GM23338 (cell line): Measurements from ENCODE around the gene NUDT15. TPM values are rescaled to one million over a fixed set of nuclear protein-coding genes. Genes with fewer than 3 reads are reported as not detected.

ENCODE experiments used
- ATAC-seq: fragments of 200-7000 bp; cut with Tn5 transposase; 3 replicates; pipeline ENCODE4 v1.9.1; 2020
- DNase-seq: peaks from one replicate; pipeline ENCODE4 v3.0.0-alpha.2; 2015; ENCODE audit warnings: low spot score
- H2AFZ ChIP-seq: fragments of 200-600 bp; sonication (generic); 2 replicates; pipeline ENCODE4 v1.8.0; 2016; ENCODE audit warnings: antibody characterized with exemption, mild to moderate bottlenecking, moderate library complexity
- H3F3A ChIP-seq: fragments of 200-600 bp; sonication (generic); replicated peaks from 2 replicates; pipeline ENCODE4 v1.8.0; 2017; ENCODE audit warnings: antibody characterized with exemption, mixed run types, low read depth
- H3K27ac ChIP-seq: fragments of 200-600 bp; sonication (generic); 2 replicates; pipeline ENCODE4 v1.6.1; 2016; ENCODE audit warnings: low read depth
- H3K27me3 ChIP-seq: fragments of 200-600 bp; sonication (generic); 2 replicates; pipeline ENCODE4 v1.8.0; 2016; ENCODE audit warnings: mild to moderate bottlenecking, mixed run types, moderate library complexity; ENCODE audit not compliant: insufficient read depth
- H3K36me3 ChIP-seq: fragments of 200-600 bp; sonication (generic); 2 replicates; pipeline ENCODE4 v1.8.0; 2016; ENCODE audit warnings: mild to moderate bottlenecking; ENCODE audit not compliant: insufficient read depth
- H3K4me1 ChIP-seq: fragments of 200-600 bp; sonication (generic); 2 replicates; pipeline ENCODE4 v1.8.0; 2016; ENCODE audit warnings: mild to moderate bottlenecking, moderate library complexity; ENCODE audit not compliant: insufficient read depth
- H3K4me2 ChIP-seq: fragments of 200-600 bp; sonication (generic); 2 replicates; pipeline ENCODE4 v1.7.1; 2017; ENCODE audit warnings: mixed run types
- H3K4me3 ChIP-seq: fragments of 200-600 bp; sonication (generic); 2 replicates; pipeline ENCODE4 v1.6.1; 2016; ENCODE audit warnings: mixed run types
- H3K79me2 ChIP-seq: fragments of 200-600 bp; sonication (generic); replicated peaks from 2 replicates; pipeline ENCODE4 v1.8.0; 2017; ENCODE audit warnings: mild to moderate bottlenecking; ENCODE audit not compliant: insufficient read depth
- H3K9me2 ChIP-seq: fragments of 200-600 bp; sonication (generic); 2 replicates; pipeline ENCODE4 v1.8.0; 2017; ENCODE audit not compliant: insufficient read depth
- H4K20me1 ChIP-seq: fragments of 200-600 bp; sonication (generic); replicated peaks from 2 replicates; pipeline ENCODE4 v1.8.0; 2017; ENCODE audit warnings: mild to moderate bottlenecking; ENCODE audit not compliant: insufficient read depth
- H3K27ac Mint-ChIP-seq: 2 replicates; pipeline ENCODE4 v1.8.0; 2020; ENCODE audit warnings: inconsistent platforms, mild to moderate bottlenecking, moderate library complexity, mixed read lengths
- H3K27me3 Mint-ChIP-seq: 3 replicates; pipeline ENCODE4 v1.8.0; 2022; ENCODE audit warnings: low read depth, mild to moderate bottlenecking, moderate library complexity, mixed read lengths, inconsistent platforms; ENCODE audit not compliant: insufficient read depth, poor library complexity
- H3K36me3 Mint-ChIP-seq: 3 replicates; pipeline ENCODE4 v1.8.0; 2021; ENCODE audit warnings: low read depth, mild to moderate bottlenecking, inconsistent platforms, moderate library complexity, mixed read lengths
- H3K4me1 Mint-ChIP-seq: 3 replicates; pipeline ENCODE4 v1.8.0; 2020; ENCODE audit warnings: mild to moderate bottlenecking, inconsistent platforms, mixed read lengths
- H3K4me3 Mint-ChIP-seq: 3 replicates; pipeline ENCODE4 v1.8.0; 2021; ENCODE audit warnings: moderate library complexity, mild to moderate bottlenecking, inconsistent platforms, mixed read lengths
- H3K9me3 Mint-ChIP-seq: 3 replicates; pipeline ENCODE4 v1.8.0; 2020; ENCODE audit warnings: moderate library complexity, mild to moderate bottlenecking, inconsistent platforms, mixed read lengths
- CREB1 ChIP-seq: fragments of 250-450 bp; sonication (Bioruptor Pico); IDR thresholded peaks from 2 replicates; pipeline ENCODE4 v1.5.0; 2020; ENCODE audit warnings: low read depth, mild to moderate bottlenecking, moderate library complexity
- ETS1 ChIP-seq: IDR thresholded peaks from 2 replicates; pipeline ENCODE4 v1.6.1; 2016; ENCODE audit warnings: antibody characterized with exemption
- NANOG ChIP-seq: IDR thresholded peaks from 2 replicates; pipeline ENCODE4 v1.6.1; 2016; ENCODE audit warnings: antibody characterized with exemption, borderline replicate concordance
- REST ChIP-seq: IDR thresholded peaks from one replicate; pipeline ENCODE4 v1.6.1; 2018; ENCODE audit warnings: antibody characterized with exemption; ENCODE audit not compliant: unreplicated experiment
- ZNF114 ChIP-seq: fragments of 250-450 bp; sonication (Bioruptor Pico); IDR thresholded peaks from 2 replicates; pipeline ENCODE4 v1.5.0; 2020; ENCODE audit warnings: mild to moderate bottlenecking, moderate library complexity
- ZNF462 ChIP-seq: fragments of 250-450 bp; sonication (Bioruptor Pico); IDR thresholded peaks from 2 replicates; pipeline ENCODE4 v1.5.0; 2020; ENCODE audit warnings: mild to moderate bottlenecking, moderate library complexity
- polyA plus RNA-seq: library from polyadenylated mRNA; unstranded; fragments of >200 nt; fragmentation: Nextera tagmentation; extraction: Ambion mirVana; gene quantifications from 2 replicates; pipeline ENCODE4 v1.2.1, GENCODE V29; 2016
- total RNA-seq: library from RNA; depleted of rRNA; stranded (reverse); fragments of >200 nt; shearing (Covaris generic); gene quantifications from 2 replicates; pipeline ENCODE4 v1.2.3, GENCODE V29; 2014

NUDT15 gene
- total and polyA plus RNA-seq, 2 experiments from 2014 or later: 59.3 TPM

DNA sequence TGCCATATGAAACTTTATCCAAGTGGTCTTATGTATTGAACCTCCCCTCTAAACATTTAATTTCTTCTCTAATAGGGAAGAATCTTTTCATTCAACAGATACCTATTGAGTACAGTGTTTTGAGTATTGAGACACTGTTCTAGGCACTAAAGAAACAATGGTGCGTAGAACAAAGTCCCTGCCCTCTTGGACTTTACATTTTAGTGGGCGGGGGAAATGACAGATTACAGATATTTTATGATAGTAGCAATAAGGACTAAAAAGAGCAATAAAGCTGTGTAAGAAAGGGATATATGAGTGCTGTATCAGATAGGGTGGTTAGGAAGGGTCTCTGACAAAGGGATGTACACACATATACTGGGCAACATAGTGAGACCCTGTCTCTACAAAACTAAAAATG, 5.4 kb downstream of the NUDT15 start (continued):
- TF ChIP-seq ETS1 (no peak), ZNF462 (CRISPR knock-in tag) (no peak), CREB1 (CRISPR knock-in tag) (no peak), NANOG (no peak)

DNA sequence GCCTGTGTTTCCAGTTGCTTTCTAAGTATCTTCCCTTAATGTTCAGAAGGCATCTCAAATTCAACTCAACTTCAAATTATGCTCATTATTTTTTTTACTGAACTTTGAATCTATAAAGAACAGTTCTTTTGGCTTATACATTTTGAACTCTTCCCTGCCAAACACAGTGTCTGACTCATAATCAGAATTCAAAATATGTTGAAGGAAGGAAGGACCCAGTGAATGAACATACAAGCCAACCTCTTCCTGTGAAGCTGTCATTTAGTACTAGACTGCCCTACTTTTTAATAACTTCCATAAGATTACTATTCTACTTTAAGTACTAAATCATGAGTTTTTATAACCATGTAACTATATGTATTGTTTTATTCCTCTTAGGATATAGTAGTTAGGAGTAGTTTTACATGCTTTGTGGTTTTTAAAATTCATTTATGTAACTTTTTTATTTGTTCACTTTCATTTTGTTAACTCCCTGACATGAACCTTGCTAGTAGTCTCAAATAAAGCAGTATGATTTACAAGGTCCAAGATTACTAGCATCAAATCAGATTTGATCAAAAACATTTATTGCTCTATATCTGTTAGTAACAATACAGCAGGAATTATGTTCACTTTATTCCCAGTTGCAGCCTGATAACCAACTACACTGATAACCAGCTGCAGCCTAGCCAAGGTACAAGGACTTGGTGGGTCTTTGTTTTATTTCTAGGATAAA, 6.4 kb downstream of the NUDT15 start:
- Histone ChIP-seq H3F3A (no peaks in the 10 kb centered on the region), H3K27ac (no peak overlapping the region), H3K4me2 (no peak overlapping the region), H2AFZ (no peak overlapping the region), H3K27me3 (no peaks in the 10 kb centered on the region), H4K20me1 (no peaks in the 10 kb centered on the region; the same call in 1 of the 2 replicates), H3K4me1 (no peaks in the 10 kb centered on the region; the same call in 1 of the 2 replicates), H3K79me2 (peaks cover 20% of the 10 kb centered on the region), H3K4me3 (no peak overlapping the region), H3K36me3 (peaks cover 15% of the 10 kb centered on the region; the same call in 1 of the 2 replicates), H3K9me2 (no peaks in the 10 kb centered on the region)
- ATAC-seq (no peak), DNase-seq (no peak)
- Mint-ChIP-seq H3K27me3 (peaks cover 2% of the 10 kb centered on the region), H3K4me3 (no peak overlapping the region), H3K9me3 (no peaks in the 10 kb centered on the region), H3K27ac (no peak overlapping the region), H3K36me3 (peaks cover 52% of the 10 kb centered on the region), H3K4me1 (peaks cover 5% of the 10 kb centered on the region; the same call in 2 of the 3 replicates)
- TF ChIP-seq REST (no peak), ZNF114 (no peak)
